Adrenal gland (tissue), 12 donors: ENCODE measurements around the gene JAKMIP2. TPM values are rescaled to one million over a fixed set of nuclear protein-coding genes. Genes with fewer than 3 reads are reported as not detected.
"Not testable (repeated sequence)": the region's sequence is repeated elsewhere in the genome, so short reads cannot be mapped to it uniquely, and the experiment has no call there.

ENCODE experiments used
- DNase-seq, 7 donors: peaks; one replicate each; pipeline ENCODE4 v3.0.0-alpha.2; 2019 to 2020
- H3K27ac ChIP-seq, 5 donors: fragments of 200-600 bp; sonication (generic) in 4 of 5; 1 replicate in 3 of 5; 2 replicates in 2 of 5; pipeline versions ENCODE4 v1.5.1 to v1.8.0; 2016 to 2020; ENCODE audit warnings: mild to moderate bottlenecking in 1 of 5
- H3K27me3 ChIP-seq: fragments of 200-600 bp; 2 replicates; pipeline ENCODE4 v1.8.0; 2021
- H3K36me3 ChIP-seq, 2 donors: fragments of 200-600 bp; replicated peaks in 1 of 2; 1 replicate in 1 of 2; 2 replicates in 1 of 2; pipeline versions ENCODE4 v1.5.1 to v1.8.0; 2018 to 2022
- H3K4me1 ChIP-seq, 2 donors: fragments of 200-600 bp; replicated peaks in 1 of 2; 1 replicate in 1 of 2; 2 replicates in 1 of 2; pipeline versions ENCODE4 v1.5.1 to v1.8.0; 2018 to 2021
- H3K4me3 ChIP-seq, 4 donors: fragments of 200-600 bp; sonication (generic) in 3 of 4; one replicate each; pipeline ENCODE4 v1.5.1; 2016 to 2018
- H3K9me3 ChIP-seq, 3 donors: fragments of 200-600 bp; sonication (generic) in 1 of 3; replicated peaks in 1 of 3; 1 replicate in 2 of 3; 2 replicates in 1 of 3; pipeline versions ENCODE4 v1.5.1 to v1.8.0; 2016 to 2021
- POLR2A ChIP-seq, 2 donors: fragments of 450-650 bp; IDR thresholded peaks; one replicate each; pipeline ENCODE4 v1.6.1; 2017; ENCODE audit warnings: antibody characterized with exemption in 2 of 2, mild to moderate bottlenecking in 2 of 2, moderate library complexity in 1 of 2
- WGBS, 4 donors: extraction: QIAGEN DNeasy Blood & Tissue Kit in 2 of 4; methylation state at CpG; one replicate each; pipeline versions ENCODE4 v1.1.5 to v1.1.7; 2013 to 2017; 5-methylcytosine and 5-hydroxymethylcytosine counted together
- intact Hi-C, 2 donors: fragments of 100-400 bp; cut with DNase I; formaldehyde crosslinking; loops; one replicate each; pipeline versions ENCODE4 v1.14.1 to v1.15.0; 2022 to 2023
- polyA plus RNA-seq, 3 donors: library from polyadenylated mRNA; stranded (reverse); fragments of 200-250 nt in 2 of 3; fragments of 350-450 nt in 1 of 3; fragmentation: Illumina TruSeq in 1 of 3; extraction: RNeasy Lipid Tissue Mini Kit (QIAGEN cat#74804) in 1 of 3; gene quantifications; one replicate each; pipeline ENCODE4 v1.2.3, GENCODE V29; 2013 to 2014
- total RNA-seq, 9 donors: library from RNA; depleted of rRNA in 4 of 9; stranded (reverse); fragments of >200 nt in 4 of 9; fragments of 120-200 nt in 1 of 9; fragmentation: NEBNext Ultra II Directional in 1 of 9; extraction: Animal tissue kit (Norgen Biotek cat#: 25700) in 1 of 9; gene quantifications; one replicate each; pipeline versions ENCODE4 v1.1.0 to v1.2.4, GENCODE V29; 2013 to 2023
- TF ChIP-seq, protein P1 (sequence below), 6 experiments: fragments of 450-650 bp in 4 of 6; fragments of 200-600 bp in 2 of 6; sonication (generic) in 1 of 6; IDR thresholded peaks; 1 replicate in 5 of 6; 2 replicates in 1 of 6; pipeline versions ENCODE4 v1.5.1 to v1.8.0; 2016 to 2021; ENCODE audit warnings: antibody characterized with exemption in 6 of 6, mild to moderate bottlenecking in 2 of 6, moderate library complexity in 1 of 6
- donor health status: healthy with polysubstance abuse.
- donor health status: Bipolar disorder and iron deficiency.
- donor health status: DM: yes; HTN: yes; CAD: no.
- donor health status: DM: no; HTN: no; CAD: no.
- donor health status: DM: no; HTN: no; CAD: no.
- donor health status: DM: yes; HTN: yes; CAD: no.

JAKMIP2 gene
- total and polyA plus RNA-seq, 12 donors: 0.71 to 56.8 (median 4.0) TPM

- H3K27me3 ChIP-seq: no peaks in the 10 kb centered on the region
- TF ChIP-seq POLR2A (IDR thresholded peaks at IDR 0.05): no peak
- TF ChIP-seq, protein P1, sequence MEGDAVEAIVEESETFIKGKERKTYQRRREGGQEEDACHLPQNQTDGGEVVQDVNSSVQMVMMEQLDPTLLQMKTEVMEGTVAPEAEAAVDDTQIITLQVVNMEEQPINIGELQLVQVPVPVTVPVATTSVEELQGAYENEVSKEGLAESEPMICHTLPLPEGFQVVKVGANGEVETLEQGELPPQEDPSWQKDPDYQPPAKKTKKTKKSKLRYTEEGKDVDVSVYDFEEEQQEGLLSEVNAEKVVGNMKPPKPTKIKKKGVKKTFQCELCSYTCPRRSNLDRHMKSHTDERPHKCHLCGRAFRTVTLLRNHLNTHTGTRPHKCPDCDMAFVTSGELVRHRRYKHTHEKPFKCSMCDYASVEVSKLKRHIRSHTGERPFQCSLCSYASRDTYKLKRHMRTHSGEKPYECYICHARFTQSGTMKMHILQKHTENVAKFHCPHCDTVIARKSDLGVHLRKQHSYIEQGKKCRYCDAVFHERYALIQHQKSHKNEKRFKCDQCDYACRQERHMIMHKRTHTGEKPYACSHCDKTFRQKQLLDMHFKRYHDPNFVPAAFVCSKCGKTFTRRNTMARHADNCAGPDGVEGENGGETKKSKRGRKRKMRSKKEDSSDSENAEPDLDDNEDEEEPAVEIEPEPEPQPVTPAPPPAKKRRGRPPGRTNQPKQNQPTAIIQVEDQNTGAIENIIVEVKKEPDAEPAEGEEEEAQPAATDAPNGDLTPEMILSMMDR (IDR thresholded peaks at IDR 0.05): no peak
- no peaks in the 10 kb centered on the region for H3K9me3 ChIP-seq
- no peaks in the 10 kb centered on the region for H3K4me1 ChIP-seq
- H3K36me3 ChIP-seq: no peaks in the 10 kb centered on the region
- 68 to 77% (median 72%) methylated on average over 4 of the region's 4 CpGs for WGBS, 4 donors
- intact Hi-C loops: no loop called here
- no peak for DNase-seq
- H3K27ac ChIP-seq: no peak overlapping the region
- no peak overlapping the region for H3K4me3 ChIP-seq
Observed at GRCh38 chr5:147732291-147732883, 50.1 kb downstream of the JAKMIP2 start.

DNA sequence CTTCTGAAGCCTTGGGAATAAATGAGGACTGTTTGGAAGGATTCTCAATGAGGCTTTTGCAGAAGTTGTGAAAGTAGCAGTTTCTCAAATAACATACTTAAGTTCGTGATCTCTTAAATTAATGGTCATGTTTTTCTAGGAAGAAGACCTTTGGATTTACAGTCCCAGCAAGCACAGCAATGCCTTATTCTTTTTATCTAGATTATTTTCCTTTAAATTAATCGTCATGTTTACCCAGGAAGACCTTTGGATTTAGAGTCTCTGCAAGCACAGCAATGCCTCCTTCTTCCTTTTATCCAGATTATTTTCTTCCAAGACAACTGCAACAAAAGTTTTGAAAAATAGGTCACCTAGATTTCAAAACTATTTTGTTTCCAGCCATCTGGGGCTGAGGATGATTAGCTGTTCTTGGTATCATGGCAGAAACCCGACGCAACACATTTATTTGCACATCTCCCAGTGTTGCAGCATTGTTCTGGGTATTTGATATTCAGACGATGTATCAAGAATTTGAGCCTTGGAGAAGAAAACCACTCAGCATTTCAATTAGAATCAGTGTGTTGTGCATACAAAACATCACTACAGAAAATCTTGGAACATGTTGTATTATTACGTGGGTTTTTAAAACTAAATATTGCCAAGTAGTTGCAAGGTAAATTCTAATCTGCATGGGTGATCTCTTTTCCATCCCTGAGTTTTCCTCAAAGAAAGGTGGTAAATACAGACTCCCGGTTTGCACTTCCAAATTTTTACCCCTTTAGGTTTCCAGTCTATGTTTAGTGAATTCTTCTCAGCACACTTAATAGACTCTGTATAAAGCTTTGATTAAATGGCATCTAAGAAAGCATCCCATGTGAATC lies 50.9 kb downstream of the JAKMIP2 start:
- intact Hi-C loops: no loop called here
- no peak for DNase-seq
- Histone ChIP-seq H3K4me1 (no peaks in the 10 kb centered on the region), H3K9me3 (no peaks in the 10 kb centered on the region), H3K27me3 (no peaks in the 10 kb centered on the region), H3K27ac (no peak overlapping the region), H3K36me3 (no peaks in the 10 kb centered on the region), H3K4me3 (no peak overlapping the region)
- 50 to 65% (median 60%) methylated on average over 7 of the region's 7 CpGs for WGBS, 4 donors
- no peak for TF ChIP-seq POLR2A (IDR thresholded peaks at IDR 0.05)
- TF ChIP-seq, protein P1 (IDR thresholded peaks at IDR 0.05): no peak

DNA sequence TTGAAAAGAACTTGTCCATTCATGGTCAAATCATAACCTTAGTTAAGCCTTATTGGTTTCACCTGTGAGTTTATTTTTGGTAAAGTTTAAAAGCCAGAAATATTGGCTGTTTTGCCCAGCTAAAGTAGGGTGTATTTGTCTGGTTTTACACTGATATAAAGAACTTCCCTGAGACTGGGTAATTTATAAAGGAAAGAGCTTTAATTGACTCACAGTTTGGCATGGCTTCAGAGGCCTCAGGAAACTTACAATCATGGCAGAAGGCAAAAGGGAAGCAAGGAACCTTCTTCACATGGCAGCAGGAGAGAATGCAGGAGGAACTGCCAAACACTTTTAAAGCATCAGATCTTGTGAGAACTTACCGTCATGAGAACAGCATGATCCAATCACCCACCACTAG lies 55.3 kb downstream of the JAKMIP2 start:
- intact Hi-C loops: no loop called here
- no peaks in the 10 kb centered on the region for H3K36me3 ChIP-seq
- H3K4me3 ChIP-seq: no peak overlapping the region
- no peaks in the 10 kb centered on the region for H3K4me1 ChIP-seq
- WGBS, 4 donors: 82 to 88% (median 85%) methylated on average over 1 of the region's 1 CpG
- H3K27me3 ChIP-seq: no peaks in the 10 kb centered on the region
- no peaks in the 10 kb centered on the region for H3K9me3 ChIP-seq
- peak in 3 of 7 donors; percentile 19 to 30 (median 21) for DNase-seq
- TF ChIP-seq, protein P1 (IDR thresholded peaks at IDR 0.05): no peak
- TF ChIP-seq POLR2A (IDR thresholded peaks at IDR 0.05): no peak
- no peak overlapping the region for H3K27ac ChIP-seq

DNA sequence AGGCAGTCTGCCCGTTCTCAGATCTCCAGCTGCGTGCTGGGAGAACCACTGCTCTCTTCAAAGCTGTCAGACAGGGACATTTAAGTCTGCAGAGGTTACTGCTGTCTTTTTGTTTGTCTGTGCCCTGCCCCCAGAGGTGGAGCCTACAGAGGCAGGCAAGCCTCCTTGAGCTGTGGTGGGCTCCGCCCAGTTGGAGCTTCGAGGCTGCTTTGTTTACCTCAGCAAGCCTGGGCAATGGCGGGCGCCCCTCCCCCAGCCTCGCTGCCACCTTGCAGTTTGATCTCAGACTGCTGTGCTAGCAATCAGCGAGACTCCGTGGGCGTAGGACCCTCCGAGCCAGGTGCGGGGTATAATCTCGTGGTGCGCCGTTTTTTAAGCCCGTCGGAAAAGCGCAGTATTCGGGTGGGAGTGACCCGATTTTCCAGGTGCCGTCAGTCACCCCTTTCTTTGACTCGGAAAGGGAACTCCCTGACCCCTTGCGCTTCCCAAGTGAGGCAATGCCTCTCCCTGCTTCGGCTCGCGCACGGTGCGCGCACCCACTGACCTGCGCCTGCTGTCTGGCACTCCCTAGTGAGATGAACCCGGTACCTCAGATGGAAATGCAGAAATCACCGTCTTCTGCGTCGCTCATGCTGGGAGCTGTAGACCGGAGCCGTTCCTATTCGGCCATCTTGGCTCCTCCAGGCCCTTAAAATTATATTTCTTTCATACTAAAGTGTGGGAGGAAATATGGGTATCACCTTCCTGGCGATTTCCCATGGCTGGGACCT lies 61.2 kb downstream of the JAKMIP2 start:
- DNase-seq, H3K4me1 ChIP-seq, H3K9me3 ChIP-seq, H3K27ac ChIP-seq, H3K36me3 ChIP-seq, intact Hi-C loops, H3K27me3 ChIP-seq, H3K4me3 ChIP-seq: not testable (repeated sequence)
- WGBS, 4 donors: 88 to 95% (median 92%) methylated on average over 22 to 31 of the region's 38 CpGs
